AG04450 (cell line): ENCODE results near the gene PNMA8B. TPM values are rescaled to one million over a fixed set of nuclear protein-coding genes. Genes with fewer than 3 reads are reported as not detected.

ENCODE experiments used
- CTCF ChIA-PET: fragments of 300-600, 350-600 bp; formaldehyde crosslinking; extraction: SDS; loops from one replicate; lab custom pipeline; 2022; ENCODE audit warnings: antibody characterized with exemption, inconsistent platforms; lab: Charles Lee
- POLR2A ChIA-PET: fragments of 350-600 bp; formaldehyde crosslinking; extraction: SDS; loops from one replicate; lab custom pipeline; 2021; ENCODE audit warnings: antibody characterized with exemption, inconsistent platforms; lab: Yijun Ruan, JAX
- DNase-seq: peaks from one replicate; pipeline ENCODE4 v3.0.0-alpha.2; 2011; ENCODE audit warnings: low read depth, low spot score
- H3K27ac ChIP-seq: one replicate; pipeline ENCODE4 v1.5.1; 2012; ENCODE audit warnings: low read depth, low read length, control low read depth
- H3K27me3 ChIP-seq: one replicate; pipeline ENCODE4 v1.6.0; 2012; ENCODE audit warnings: low read length; ENCODE audit not compliant: control insufficient read depth, insufficient read depth
- H3K4me3 ChIP-seq: 2 replicates; pipeline ENCODE4 v1.5.1; 2011; ENCODE audit warnings: mild to moderate bottlenecking, low read depth, low read length, control low read depth
- H3K9me3 ChIP-seq: 2 replicates; pipeline ENCODE4 v1.5.1; 2012; ENCODE audit warnings: low read length; ENCODE audit not compliant: control insufficient read depth, insufficient read depth
- polyA plus RNA-seq: library from polyadenylated mRNA; depleted of rRNA; stranded (reverse); fragments of >200 nt; gene quantifications from 2 replicates; pipeline ENCODE4 v1.2.3, GENCODE V29; 2011; rRNA removed
- TF ChIP-seq, protein P1 (sequence below): IDR thresholded peaks from 2 replicates; pipeline ENCODE4 v1.5.1; 2011; ENCODE audit warnings: low read depth, low read length, control low read depth, inconsistent platforms

PNMA8B gene
- polyA plus RNA-seq, 1 experiment, result 0.17 TPM

DNA sequence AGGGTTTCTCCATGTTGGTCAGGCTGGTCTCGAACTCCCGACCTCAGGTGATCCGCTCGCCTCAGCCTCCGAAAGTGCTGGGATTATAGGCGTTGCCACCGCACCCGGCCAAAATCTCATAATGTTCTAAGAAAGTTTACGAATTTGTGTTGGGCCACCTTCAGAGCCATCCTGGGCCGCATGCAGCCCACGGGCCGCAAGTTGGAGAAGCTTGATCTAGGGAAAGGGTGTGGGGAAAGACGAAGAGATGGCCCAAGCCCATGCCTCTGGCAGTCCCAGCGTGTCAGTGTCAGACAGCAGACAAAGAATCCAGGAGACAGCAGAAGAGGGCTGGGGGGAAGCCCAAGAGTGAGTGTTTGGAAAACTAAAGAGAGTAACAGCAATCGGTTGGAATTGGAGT lies 49.6 kb downstream of the PNMA8B start:
- ChIA-PET CTCF (interaction anchor here (0.9 kb wide), 1 partner anchor 41 kb away, joined by 3 read pairs; no protein-coding TSS in a partner anchor), POLR2A (no interaction called here)
- Histone ChIP-seq H3K27me3 (peaks cover 5% of the 10 kb centered on the region), H3K27ac (no peak overlapping the region), H3K9me3 (peaks cover 4% of the 10 kb centered on the region), H3K4me3 (no peak overlapping the region)
- TF ChIP-seq, protein P1, sequence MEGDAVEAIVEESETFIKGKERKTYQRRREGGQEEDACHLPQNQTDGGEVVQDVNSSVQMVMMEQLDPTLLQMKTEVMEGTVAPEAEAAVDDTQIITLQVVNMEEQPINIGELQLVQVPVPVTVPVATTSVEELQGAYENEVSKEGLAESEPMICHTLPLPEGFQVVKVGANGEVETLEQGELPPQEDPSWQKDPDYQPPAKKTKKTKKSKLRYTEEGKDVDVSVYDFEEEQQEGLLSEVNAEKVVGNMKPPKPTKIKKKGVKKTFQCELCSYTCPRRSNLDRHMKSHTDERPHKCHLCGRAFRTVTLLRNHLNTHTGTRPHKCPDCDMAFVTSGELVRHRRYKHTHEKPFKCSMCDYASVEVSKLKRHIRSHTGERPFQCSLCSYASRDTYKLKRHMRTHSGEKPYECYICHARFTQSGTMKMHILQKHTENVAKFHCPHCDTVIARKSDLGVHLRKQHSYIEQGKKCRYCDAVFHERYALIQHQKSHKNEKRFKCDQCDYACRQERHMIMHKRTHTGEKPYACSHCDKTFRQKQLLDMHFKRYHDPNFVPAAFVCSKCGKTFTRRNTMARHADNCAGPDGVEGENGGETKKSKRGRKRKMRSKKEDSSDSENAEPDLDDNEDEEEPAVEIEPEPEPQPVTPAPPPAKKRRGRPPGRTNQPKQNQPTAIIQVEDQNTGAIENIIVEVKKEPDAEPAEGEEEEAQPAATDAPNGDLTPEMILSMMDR, result no peak
- DNase-seq, result no peak

DNA sequence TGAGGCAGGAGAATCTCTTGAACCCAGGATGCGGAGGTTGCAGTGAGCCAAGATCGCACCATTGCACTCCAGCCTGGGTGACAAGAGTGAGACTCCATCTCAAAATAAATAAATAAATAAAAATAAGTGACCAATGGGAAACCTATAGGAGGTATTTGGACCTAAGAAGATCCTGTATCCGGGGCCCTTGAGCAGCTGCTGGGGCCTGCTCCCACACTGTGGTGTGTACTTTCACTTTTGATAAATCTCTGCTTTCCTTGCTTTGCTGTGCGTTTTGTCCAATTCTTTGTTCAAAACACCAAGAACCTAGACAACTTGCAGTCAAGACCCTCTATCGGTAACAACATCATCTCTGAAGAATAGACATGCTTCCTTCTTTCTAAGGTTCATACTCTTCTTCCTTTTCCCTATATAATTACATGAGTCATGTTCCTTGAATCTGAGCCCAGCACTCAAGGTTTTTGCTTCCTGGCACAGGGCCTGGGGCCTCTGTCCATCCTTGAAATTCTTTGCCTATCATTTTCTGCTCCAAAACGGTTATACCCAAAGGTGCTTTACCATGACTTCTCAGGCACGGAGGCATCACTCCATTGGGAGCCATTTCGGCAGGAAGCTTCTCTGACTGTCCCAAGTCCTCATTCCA lies 52.7 kb downstream of the PNMA8B start:
- H3K27ac ChIP-seq, result no peak overlapping the region
- H3K4me3 ChIP-seq, result no peak overlapping the region
- peaks cover 5% of the 10 kb centered on the region for H3K27me3 ChIP-seq
- TF ChIP-seq, protein P1, result no peak
- peak; percentile 44 for DNase-seq
- ChIA-PET POLR2A (interaction anchor here (0.7 kb wide), 1 partner anchor 168 kb away, joined by 6 read pairs; no protein-coding TSS in a partner anchor), CTCF (interaction anchor here (0.6 to 0.9 kb wide), 2 partner anchors 16 to 94 kb away, joined by 5 to 10 read pairs; no protein-coding TSS in a partner anchor)
- H3K9me3 ChIP-seq, result no peaks in the 10 kb centered on the region

DNA sequence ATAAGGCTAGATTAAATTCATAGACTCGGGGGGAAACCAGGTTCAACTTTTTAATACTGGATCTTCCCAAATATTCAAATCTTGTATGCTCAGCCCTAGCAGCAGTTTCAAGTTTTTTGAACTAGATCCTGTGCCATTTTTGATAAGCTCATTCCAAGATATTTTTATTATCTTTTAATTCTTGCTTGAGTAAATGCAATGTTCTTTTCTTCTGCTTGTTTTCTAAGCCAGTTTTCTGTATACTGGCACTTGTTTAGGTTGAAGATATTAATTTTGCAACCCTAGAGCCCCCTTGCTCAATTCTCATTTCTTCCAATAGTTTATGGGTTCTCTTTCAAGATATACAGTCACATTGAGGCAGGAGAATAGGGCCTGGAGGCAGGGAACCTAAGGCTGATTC lies 53.8 kb downstream of the PNMA8B start:
- Histone ChIP-seq H3K4me3 (no peak overlapping the region), H3K27me3 (no peaks in the 10 kb centered on the region), H3K9me3 (no peaks in the 10 kb centered on the region), H3K27ac (no peak overlapping the region)
- TF ChIP-seq, protein P1, result no peak
- CTCF ChIA-PET, result no interaction called here
- POLR2A ChIA-PET, result no interaction called here
- DNase-seq, result no peak

Other genes starting within 250 kb of the PNMA8B start
- gene HIF3A, start 198.8 kb downstream of the PNMA8B start, polyA plus RNA-seq, result 0.21 and 0.47 TPM in 2 replicates
- gene PPP5C, start 148.8 kb downstream of the PNMA8B start, polyA plus RNA-seq, result 73.7 and 85.9 TPM in 2 replicates
- 9.2 and 10.5 TPM in 2 replicates for gene CCDC8, start 82.3 kb downstream of the PNMA8B start, polyA plus RNA-seq
- gene PNMA8C, start 66.9 kb downstream of the PNMA8B start, polyA plus RNA-seq, result 0.19 and 0.21 TPM in 2 replicates
- gene PNMA8A, start 24.3 kb downstream of the PNMA8B start, polyA plus RNA-seq, result 4.0 and 4.2 TPM in 2 replicates
- gene CALM3, start 105.5 kb upstream of the PNMA8B start, polyA plus RNA-seq, result 547 and 744 TPM in 2 replicates
- gene PTGIR, start 129.2 kb upstream of the PNMA8B start, polyA plus RNA-seq, result 2.4 and 4.2 TPM in 2 replicates
- not detected in 2 replicates for gene GNG8, start 140.3 kb upstream of the PNMA8B start, polyA plus RNA-seq
- gene DACT3, start 165.3 kb upstream of the PNMA8B start, polyA plus RNA-seq, result 6.1 and 6.9 TPM in 2 replicates
- 6.7 and 10.3 TPM in 2 replicates for gene PRKD2, start 221.2 kb upstream of the PNMA8B start, polyA plus RNA-seq